HG03139 (cell line): ENCODE data around the gene OR2AG2.

Experiments
- ATAC-seq: cut with Tn5 transposase; IDR thresholded peaks from one replicate; pipeline ENCODE4 v1.9.1; 2021; ENCODE audit not compliant: unreplicated experiment

The OR2AG2 gene

DNA sequence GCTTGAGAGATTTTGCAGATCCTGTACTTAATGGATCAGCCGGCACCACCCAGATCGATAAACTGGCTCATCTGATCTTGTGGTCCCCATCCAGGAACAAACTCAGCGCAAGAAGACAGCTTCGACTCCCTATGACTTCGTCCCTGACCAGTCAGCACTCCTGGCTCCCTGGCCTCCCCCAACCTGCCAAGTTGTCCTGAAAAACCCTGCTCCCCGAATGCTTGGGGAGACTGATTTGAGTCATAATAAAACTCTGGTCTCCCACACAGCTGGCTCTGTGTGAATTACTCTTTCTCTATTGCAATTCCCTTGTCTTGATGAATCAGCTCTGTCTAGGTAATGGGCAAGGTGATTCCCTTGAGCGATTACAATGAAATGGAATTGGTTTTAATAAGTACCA is 29.5 kb downstream of the OR2AG2 start:
- no peak for ATAC-seq

GRCh38 chr11:6738590-6738989 is 33.2 kb downstream of the OR2AG2 start:
- ATAC-seq, result no peak

- peak; percentile 76 for ATAC-seq
Measured at GRCh38 chr11:6737872-6738466, 33.8 kb downstream of the OR2AG2 start.

GRCh38 chr11:6736495-6737121 is 35.2 kb downstream of the OR2AG2 start:
- no peak for ATAC-seq

DNA sequence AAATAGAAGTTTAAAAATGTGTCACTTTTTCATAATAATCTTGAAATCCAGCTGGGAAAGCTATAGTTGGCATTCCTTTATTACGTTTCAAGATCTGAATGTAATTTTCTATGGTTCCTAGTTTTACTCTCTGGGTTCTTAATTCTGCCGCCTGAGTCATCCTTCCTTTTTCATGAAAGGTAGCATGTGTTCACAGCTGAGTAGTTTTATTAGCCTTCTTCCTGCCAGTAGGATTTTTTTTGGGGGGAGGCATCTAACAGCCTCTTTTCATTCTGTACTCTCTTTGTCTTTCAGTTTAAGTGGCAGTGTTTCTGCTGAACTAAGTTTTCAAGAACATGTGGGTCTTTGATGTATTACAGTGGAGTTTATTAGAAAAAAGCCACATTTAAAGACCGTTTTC is 36.5 kb downstream of the OR2AG2 start:
- no peak for ATAC-seq

- no peak for ATAC-seq
Measured at GRCh38 chr11:6734616-6735015, 37.2 kb downstream of the OR2AG2 start.

DNA sequence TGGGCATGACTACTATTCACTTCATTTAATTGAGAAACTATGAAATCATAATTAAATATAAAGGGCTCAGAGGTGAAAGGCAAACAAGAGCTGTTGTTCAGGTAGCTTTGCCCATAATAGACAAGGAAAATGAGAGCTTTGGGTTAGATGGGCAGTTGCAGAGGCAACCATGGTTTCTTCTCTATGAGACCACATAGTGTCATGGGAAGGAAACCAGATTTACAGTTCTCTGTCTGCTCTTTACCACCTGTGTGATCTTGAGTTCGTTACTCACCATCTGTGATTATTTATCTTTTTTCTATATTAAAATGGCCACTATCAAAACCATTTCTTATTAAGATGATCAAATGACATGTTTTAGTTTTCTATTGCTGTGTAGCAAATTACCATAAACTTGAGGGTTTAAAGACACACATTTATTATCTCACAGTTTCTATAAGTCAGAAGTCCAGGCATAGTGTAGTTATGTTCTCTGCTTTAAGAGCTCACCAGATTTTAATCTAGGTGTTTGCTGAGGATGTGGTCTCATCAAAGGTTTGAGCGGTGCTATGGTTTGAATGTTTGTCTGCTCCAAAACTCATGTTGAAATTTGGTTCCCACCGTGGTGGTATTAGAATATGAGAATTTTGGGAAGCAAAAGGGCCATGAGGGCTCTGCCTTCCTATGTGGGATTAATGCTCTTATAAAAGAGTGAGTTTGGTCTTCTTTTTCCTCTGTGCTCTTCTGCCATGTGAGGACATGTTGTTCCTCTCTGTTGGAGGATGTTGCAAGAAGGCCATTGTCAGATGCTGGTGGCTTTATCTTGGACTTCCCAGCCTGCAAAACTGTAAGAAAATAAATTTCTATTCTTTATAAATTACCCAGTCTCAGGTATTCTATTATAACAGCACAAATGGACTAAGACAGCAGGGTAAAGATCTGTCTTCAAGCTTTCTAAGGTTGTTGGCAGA is 38.2 kb downstream of the OR2AG2 start:
- ATAC-seq, result no peak

GRCh38 chr11:6727971-6728760 is 43.6 kb downstream of the OR2AG2 start:
- ATAC-seq, result no peak

GRCh38 chr11:6725386-6725896 is 46.3 kb downstream of the OR2AG2 start:
- no peak for ATAC-seq

DNA sequence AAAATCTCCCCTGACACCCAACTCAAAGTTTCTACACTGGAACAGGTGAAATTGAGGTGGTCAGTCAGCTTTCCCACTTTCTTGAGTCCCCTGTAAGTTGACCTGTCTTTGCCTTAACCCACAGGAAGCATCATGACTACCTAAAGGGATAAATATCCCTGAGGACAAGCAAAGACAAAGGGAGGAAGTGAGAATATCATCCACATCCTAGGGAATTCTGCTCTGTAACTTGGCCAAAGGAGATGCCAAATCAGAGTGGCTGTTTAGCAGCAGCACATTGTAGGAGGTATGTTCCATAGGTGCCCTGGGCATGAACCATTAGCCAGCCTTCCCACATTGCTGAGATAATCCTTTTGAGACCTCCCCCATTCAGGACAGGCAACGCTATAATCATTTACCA is 47.8 kb downstream of the OR2AG2 start:
- no peak for ATAC-seq

GRCh38 chr11:6721343-6721742 is 50.4 kb downstream of the OR2AG2 start:
- ATAC-seq, result no peak

DNA sequence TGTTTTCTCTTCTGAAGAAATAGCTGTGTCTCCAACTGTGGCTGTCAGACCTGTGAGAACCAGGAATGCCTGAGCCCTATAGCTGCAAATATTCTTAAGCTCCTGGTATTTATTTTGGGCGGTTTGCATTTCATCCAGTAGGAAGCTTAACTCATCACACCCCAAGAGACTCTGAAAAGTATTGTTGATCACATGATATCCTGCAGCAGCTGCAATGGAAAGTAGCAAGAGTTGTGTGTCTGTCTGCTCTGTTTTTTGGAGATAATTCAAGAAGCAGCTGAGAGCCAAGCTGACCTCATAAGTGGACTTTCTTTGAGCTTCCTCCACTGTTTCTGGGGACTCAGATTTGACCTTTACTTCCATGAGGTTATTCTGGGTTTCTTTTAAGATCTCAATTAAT is 52.2 kb downstream of the OR2AG2 start:
- ATAC-seq, result no peak

DNA sequence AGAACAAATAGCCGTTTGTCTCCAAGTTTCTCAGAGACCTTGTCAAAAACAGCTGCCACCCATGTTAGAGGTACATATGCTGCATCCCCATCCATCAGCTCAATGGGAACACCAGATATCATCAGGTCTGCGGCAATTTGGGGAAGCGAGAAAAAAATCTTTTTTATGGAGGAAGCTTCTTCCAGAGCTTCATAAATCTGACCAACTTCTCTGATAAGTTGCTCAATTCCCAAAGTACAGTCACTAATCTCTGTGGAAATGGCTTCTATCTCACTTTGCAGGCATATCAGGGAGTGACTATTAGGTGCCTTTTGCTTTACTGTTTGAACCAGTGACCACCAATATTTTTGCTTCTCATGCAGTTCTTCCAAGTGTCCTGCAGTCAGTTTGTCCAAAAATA is 54.4 kb downstream of the OR2AG2 start:
- no peak for ATAC-seq
